AG04450 (cell line): ENCODE data around the gene SV2C. TPM values are rescaled to one million over a fixed set of nuclear protein-coding genes. Genes with fewer than 3 reads are reported as not detected.
"Not testable (repeated sequence)": the region's sequence is repeated elsewhere in the genome, so short reads cannot be mapped to it uniquely, and the experiment has no call there.

Experiments used
- CTCF ChIA-PET: fragments of 300-600, 350-600 bp; formaldehyde crosslinking; extraction: SDS; loops from one replicate; lab custom pipeline; 2022; ENCODE audit warnings: antibody characterized with exemption, inconsistent platforms; lab: Charles Lee
- POLR2A ChIA-PET: fragments of 350-600 bp; formaldehyde crosslinking; extraction: SDS; loops from one replicate; lab custom pipeline; 2021; ENCODE audit warnings: antibody characterized with exemption, inconsistent platforms; lab: Yijun Ruan, JAX
- DNase-seq: peaks from one replicate; pipeline ENCODE4 v3.0.0-alpha.2; 2011; ENCODE audit warnings: low read depth, low spot score
- H3K27ac ChIP-seq: one replicate; pipeline ENCODE4 v1.5.1; 2012; ENCODE audit warnings: low read depth, low read length, control low read depth
- H3K27me3 ChIP-seq: one replicate; pipeline ENCODE4 v1.6.0; 2012; ENCODE audit warnings: low read length; ENCODE audit not compliant: control insufficient read depth, insufficient read depth
- H3K4me3 ChIP-seq: 2 replicates; pipeline ENCODE4 v1.5.1; 2011; ENCODE audit warnings: mild to moderate bottlenecking, low read depth, low read length, control low read depth
- H3K9me3 ChIP-seq: 2 replicates; pipeline ENCODE4 v1.5.1; 2012; ENCODE audit warnings: low read length; ENCODE audit not compliant: control insufficient read depth, insufficient read depth
- CTCF ChIP-seq: IDR thresholded peaks from 2 replicates; pipeline ENCODE4 v1.5.1; 2011; ENCODE audit warnings: low read depth, low read length, control low read depth, inconsistent platforms
- polyA plus RNA-seq: library from polyadenylated mRNA; depleted of rRNA; stranded (reverse); fragments of >200 nt; gene quantifications from 2 replicates; pipeline ENCODE4 v1.2.3, GENCODE V29; 2011

Gene SV2C
- polyA plus RNA-seq, 1 experiment: not detected

GRCh38 chr5:76234665-76235064 lies 151.5 kb downstream of the SV2C start:
- no peak for TF ChIP-seq CTCF
- CTCF ChIA-PET: interaction anchor here (0.6 kb wide), 1 partner anchor 1333 kb away, joined by 3 read pairs; no protein-coding TSS in a partner anchor

GRCh38 chr5:76236684-76237083 lies 153.5 kb downstream of the SV2C start:
- Histone ChIP-seq H3K4me3 (no peak overlapping the region), H3K27me3 (no peaks in the 10 kb centered on the region), H3K9me3 (no peaks in the 10 kb centered on the region), H3K27ac (no peak overlapping the region)
- DNase-seq: no peak
- no peak for TF ChIP-seq CTCF
- CTCF ChIA-PET: no interaction called here
- POLR2A ChIA-PET: no interaction called here

More at GRCh38 chr5:76234665-76235064, 151.5 kb downstream of the SV2C start:
- H3K27ac ChIP-seq: no peak overlapping the region
- H3K27me3 ChIP-seq: no peaks in the 10 kb centered on the region
- no peaks in the 10 kb centered on the region for H3K9me3 ChIP-seq
- POLR2A ChIA-PET: no interaction called here
- no peak for DNase-seq
- H3K4me3 ChIP-seq: no peak overlapping the region

- no peaks in the 10 kb centered on the region for H3K27me3 ChIP-seq
- ChIA-PET POLR2A (no interaction called here), CTCF (no interaction called here)
- TF ChIP-seq CTCF: no peak
- DNase-seq: no peak
- no peak overlapping the region for H3K27ac ChIP-seq
- H3K9me3 ChIP-seq: no peaks in the 10 kb centered on the region
- no peak overlapping the region for H3K4me3 ChIP-seq
These were observed 157.2 kb downstream of the SV2C start for GRCh38 chr5:76240336-76240735.

GRCh38 chr5:76242155-76242554 lies 159.0 kb downstream of the SV2C start:
- H3K27ac ChIP-seq, POLR2A ChIA-PET, CTCF ChIA-PET, DNase-seq, H3K27me3 ChIP-seq, H3K4me3 ChIP-seq, H3K9me3 ChIP-seq: not testable (repeated sequence)

- no peak for DNase-seq
- CTCF ChIA-PET: interaction anchor here (1.5 kb wide), 1 partner anchor 11 kb away, joined by 3 read pairs; no protein-coding TSS in a partner anchor
- H3K4me3 ChIP-seq: no peak overlapping the region
- no peaks in the 10 kb centered on the region for H3K27me3 ChIP-seq
- H3K9me3 ChIP-seq: no peaks in the 10 kb centered on the region
- no peak overlapping the region for H3K27ac ChIP-seq
- TF ChIP-seq CTCF: no peak
- POLR2A ChIA-PET: no interaction called here
These were observed 162.4 kb downstream of the SV2C start for GRCh38 chr5:76245590-76245989.

- ChIA-PET POLR2A (no interaction called here), CTCF (no interaction called here)
- DNase-seq: no peak
- Histone ChIP-seq H3K27ac (no peak overlapping the region), H3K4me3 (no peak overlapping the region), H3K9me3 (no peaks in the 10 kb centered on the region), H3K27me3 (no peaks in the 10 kb centered on the region)
- TF ChIP-seq CTCF: no peak
These were observed 166.4 kb downstream of the SV2C start for GRCh38 chr5:76249621-76250020.
